HepG2 (cell line): ENCODE measurements around the gene ZFAND2A. TPM values are rescaled to one million over a fixed set of nuclear protein-coding genes. Genes with fewer than 3 reads are reported as not detected.

Source experiments
- AGO2 ChIP-seq: fragments of 200-400 bp; formaldehyde crosslinking; optimal IDR thresholded peaks from 2 replicates; pipeline ENCODE3; 2017; ENCODE audit warnings: mild to moderate bottlenecking, low read depth, low read length, moderate library complexity
- CREM ChIP-seq, 2 experiments: sonication (generic) in 1 of 2; formaldehyde crosslinking in 1 of 2; IDR thresholded peaks; 2 replicates each; pipeline versions ENCODE4 v1.4.0 to v1.6.1; 2016 to 2020; ENCODE audit warnings: antibody characterized with exemption in 1 of 2, mild to moderate bottlenecking in 1 of 2, missing genetic modification reagents in 1 of 2
- DNMT1 ChIP-seq: sonication (generic); formaldehyde crosslinking; IDR thresholded peaks from 2 replicates; pipeline ENCODE4 v1.5.1; 2020; ENCODE audit warnings: mild to moderate bottlenecking, missing genetic modification reagents
- DNMT3B ChIP-seq: conservative IDR thresholded peaks from 2 replicates; pipeline ENCODE4 v1.6.1; 2016; ENCODE audit warnings: missing biosample characterization, control low read depth
- ELK4 ChIP-seq: sonication (generic); formaldehyde crosslinking; IDR thresholded peaks from 2 replicates; pipeline ENCODE4 v1.9.0; 2021; ENCODE audit warnings: missing genetic modification reagents, borderline replicate concordance
- FOXA3 ChIP-seq: IDR thresholded peaks from 2 replicates; pipeline ENCODE4 v1.6.1; 2016; ENCODE audit warnings: missing genetic modification reagents, missing compliant biosample characterization
- RBAK ChIP-seq: sonication (generic); formaldehyde crosslinking; IDR thresholded peaks from 2 replicates; pipeline ENCODE4 v1.5.1; 2020; ENCODE audit warnings: mild to moderate bottlenecking, missing genetic modification reagents
- RBFOX2 ChIP-seq: fragments of 200-400 bp; formaldehyde crosslinking; IDR thresholded peaks from 2 replicates; pipeline ENCODE4 v1.6.1; 2017; ENCODE audit warnings: low read depth, mild to moderate bottlenecking, low read length
- SAFB2 ChIP-seq: sonication (generic); formaldehyde crosslinking; IDR thresholded peaks from 2 replicates; pipeline ENCODE4 v1.5.1; 2020; ENCODE audit warnings: missing genetic modification reagents, low read depth, mild to moderate bottlenecking, borderline replicate concordance
- SNAPC4 ChIP-seq: sonication (generic); formaldehyde crosslinking; IDR thresholded peaks from 2 replicates; pipeline ENCODE4 v1.4.0; 2020; ENCODE audit warnings: mild to moderate bottlenecking, missing genetic modification reagents
- TOE1 ChIP-seq: sonication (generic); formaldehyde crosslinking; IDR thresholded peaks from 2 replicates; pipeline ENCODE4 v1.4.0; 2020; ENCODE audit warnings: mild to moderate bottlenecking, missing genetic modification reagents
- UBTF ChIP-seq: sonication (generic); formaldehyde crosslinking; IDR thresholded peaks from 2 replicates; pipeline ENCODE4 v1.4.0; 2020; ENCODE audit warnings: mild to moderate bottlenecking, missing genetic modification reagents
- YY1 ChIP-seq: IDR thresholded peaks from 2 replicates; pipeline ENCODE4 v1.6.1; 2011; ENCODE audit warnings: low read length, low read depth, moderate library complexity, mild to moderate bottlenecking; ENCODE audit not compliant: insufficient read depth, insufficient replicate concordance
- ZFP91 ChIP-seq: sonication (generic); formaldehyde crosslinking; IDR thresholded peaks from 2 replicates; pipeline ENCODE4 v1.9.0; 2022; ENCODE audit warnings: missing genetic modification reagents, mild to moderate bottlenecking, borderline replicate concordance
- ZMYM3 ChIP-seq: sonication (generic); formaldehyde crosslinking; IDR thresholded peaks from 2 replicates; pipeline ENCODE4 v1.5.1; 2020; ENCODE audit warnings: mild to moderate bottlenecking, missing genetic modification reagents
- ZNF30 ChIP-seq: sonication (generic); formaldehyde crosslinking; IDR thresholded peaks from 2 replicates; pipeline ENCODE4 v1.5.0; 2020; ENCODE audit warnings: mild to moderate bottlenecking, missing genetic modification reagents
- ZNF317 ChIP-seq: sonication (generic); formaldehyde crosslinking; IDR thresholded peaks from 2 replicates; pipeline ENCODE4 v1.5.0; 2020; ENCODE audit warnings: mild to moderate bottlenecking, missing genetic modification reagents
- ZNF34 ChIP-seq: sonication (generic); formaldehyde crosslinking; IDR thresholded peaks from 2 replicates; pipeline ENCODE4 v1.4.0; 2020; ENCODE audit warnings: mild to moderate bottlenecking, missing genetic modification reagents, borderline replicate concordance
- ZNF616 ChIP-seq: sonication (generic); formaldehyde crosslinking; IDR thresholded peaks from 2 replicates; pipeline ENCODE4 v1.5.0; 2020; ENCODE audit warnings: low read depth, mild to moderate bottlenecking, missing genetic modification reagents
- ZNF619 ChIP-seq: sonication (generic); formaldehyde crosslinking; IDR thresholded peaks from 2 replicates; pipeline ENCODE4 v1.4.0; 2020; ENCODE audit warnings: mild to moderate bottlenecking, missing genetic modification reagents
- ZNF724P ChIP-seq: sonication (generic); formaldehyde crosslinking; IDR thresholded peaks from 2 replicates; pipeline ENCODE4 v1.8.0; 2022; ENCODE audit warnings: missing genetic modification reagents, borderline replicate concordance
- polyA plus RNA-seq, 8 experiments: library from polyadenylated mRNA; depleted of rRNA in 3 of 8; stranded (reverse) in 7 of 8; unstranded in 1 of 8; fragments of >200 nt; fragmentation: Illumina TruSeq in 4 of 8; extraction: Trizol in 4 of 8; gene quantifications; 2 replicates each; pipeline versions ENCODE4 v1.2.1 to v1.2.3, GENCODE V29; 2011 to 2016; ENCODE audit warnings: low read depth in 4 of 8, missing spikeins in 1 of 8, mixed read lengths in 1 of 8; ENCODE audit not compliant: insufficient read depth in 1 of 8
- total RNA-seq, 5 experiments: library from RNA; depleted of rRNA; stranded (reverse); fragments of >200 nt; fragmentation: Illumina TruSeq; extraction: Trizol; gene quantifications; 2 replicates each; pipeline ENCODE4 v1.2.3, GENCODE V29; 2016; ENCODE audit warnings: low read depth in 1 of 5

ZFAND2A gene
- total and polyA plus RNA-seq, 2 of the 13 experiments (the other 11 are each of a cell fraction or from before 2014, with no cell fraction given) = 140 to 153 TPM

- TF ChIP-seq TOE1 (CRISPR knock-in tag) = no peak
- 0 out of 2 replicates have a peak, but pooled peaks have one; percentile 13 for TF ChIP-seq SAFB2 (CRISPR knock-in tag)
- no peak for TF ChIP-seq SNAPC4 (CRISPR knock-in tag)
- no peak for TF ChIP-seq UBTF (CRISPR knock-in tag)
- TF ChIP-seq ZNF30 (CRISPR knock-in tag) = no peak
- TF ChIP-seq ZNF616 (CRISPR knock-in tag) = 0 out of 2 replicates have a peak, but pooled peaks have one; percentile 68
- TF ChIP-seq DNMT3B (CRISPR knock-in tag) = no peak
- TF ChIP-seq ZFP91 = 0 out of 2 replicates have a peak, but pooled peaks have one; percentile 8
- TF ChIP-seq ELK4 (CRISPR knock-in tag) = no peak
- peak; percentile 93 for TF ChIP-seq AGO2
- TF ChIP-seq ZMYM3 (CRISPR knock-in tag) = peak; percentile 94
- no peak for TF ChIP-seq RBFOX2
- TF ChIP-seq ZNF317 (CRISPR knock-in tag) = no peak
- peak; percentile 25 for TF ChIP-seq YY1
- no peak; the same call in 1 of the 2 replicates for TF ChIP-seq ZNF619 (CRISPR knock-in tag)
- no peak; the same call in 1 of the 2 replicates for TF ChIP-seq CREM (IDR thresholded peaks at IDR 0.05)
- TF ChIP-seq CREM (CRISPR knock-in tag; IDR thresholded peaks at IDR 0.05) = no peak
- TF ChIP-seq ZNF724P (CRISPR knock-in tag) = no peak
- TF ChIP-seq FOXA3 (CRISPR knock-in tag) = no peak
- TF ChIP-seq DNMT1 (CRISPR knock-in tag) = no peak; the same call in 1 of the 2 replicates
- TF ChIP-seq RBAK (CRISPR knock-in tag) = no peak
- no peak for TF ChIP-seq ZNF34
These were observed 650 bp upstream of the ZFAND2A start (continued) for GRCh38 chr7:1160670-1161021.
